GM18502 (cell line): ENCODE measurements around the gene BNC2.

ENCODE experiments used
- ATAC-seq: cut with Tn5 transposase; IDR thresholded peaks from one replicate; pipeline ENCODE4 v1.9.1; 2021; ENCODE audit warnings: mild to moderate bottlenecking; ENCODE audit not compliant: unreplicated experiment, poor library complexity

Gene BNC2

GRCh38 chr9:16407617-16408016 is 462.9 kb downstream of the BNC2 start:
- no peak for ATAC-seq

- ATAC-seq: no peak
Observed at GRCh38 chr9:16406526-16407225, 463.8 kb downstream of the BNC2 start.

GRCh38 chr9:16405421-16405820 is 465.0 kb downstream of the BNC2 start:
- no peak for ATAC-seq

GRCh38 chr9:16401701-16402100 is 468.8 kb downstream of the BNC2 start:
- ATAC-seq: no peak

- ATAC-seq: no peak
Observed at GRCh38 chr9:16398691-16399090, 471.8 kb downstream of the BNC2 start.

- ATAC-seq: no peak
Observed at GRCh38 chr9:16396389-16396788, 474.1 kb downstream of the BNC2 start.

- ATAC-seq: no peak
Observed at GRCh38 chr9:16391369-16391768, 479.1 kb downstream of the BNC2 start.

- no peak for ATAC-seq
Observed at GRCh38 chr9:16387382-16387781, 483.1 kb downstream of the BNC2 start.

GRCh38 chr9:16386827-16387077 is 483.7 kb downstream of the BNC2 start:
- no peak for ATAC-seq

- no peak for ATAC-seq
Observed at GRCh38 chr9:16386007-16386826, 484.3 kb downstream of the BNC2 start.

GRCh38 chr9:16385590-16385989 is 484.9 kb downstream of the BNC2 start:
- ATAC-seq: no peak

- ATAC-seq: no peak
Observed at GRCh38 chr9:16384993-16385392, 485.5 kb downstream of the BNC2 start.

- ATAC-seq: no peak
Observed at GRCh38 chr9:16377311-16377710, 493.2 kb downstream of the BNC2 start.

GRCh38 chr9:16371306-16371705 is 499.2 kb downstream of the BNC2 start:
- ATAC-seq: no peak

GRCh38 chr9:16370647-16371046 is 499.8 kb downstream of the BNC2 start:
- no peak for ATAC-seq

- ATAC-seq: no peak
Observed at GRCh38 chr9:16369427-16369826, 501.0 kb downstream of the BNC2 start.

GRCh38 chr9:16368237-16369087 is 502.0 kb downstream of the BNC2 start:
- no peak for ATAC-seq

- no peak for ATAC-seq
Observed at GRCh38 chr9:16367605-16368231, 502.8 kb downstream of the BNC2 start.

GRCh38 chr9:16364347-16364746 is 506.1 kb downstream of the BNC2 start:
- no peak for ATAC-seq

GRCh38 chr9:16363916-16364315 is 506.6 kb downstream of the BNC2 start:
- no peak for ATAC-seq
